ENCODE results near the gene COX6A2.

The COX6A2 gene

GRCh38 chr16:31407406-31407805, 20.8 kb downstream of the COX6A2 start:
- TF ChIP-seq EZH2phosphoT487 (IDR thresholded peaks at IDR 0.05; ENCODE audit: borderline replicate concordance) (no peak), CTCF (conservative IDR thresholded peaks at IDR 0.05; ENCODE audit: low read length) (no peak)
- H3K79me2 ChIP-seq (ENCODE audit: insufficient read depth, low read length): peaks cover 4% of the 10 kb centered on the region; the same call in 1 of the 2 replicates
- no peaks in the 10 kb centered on the region for H3K9me2 ChIP-seq (replicated peaks; ENCODE audit: low read depth, low read length)
- H3K36me3 ChIP-seq (ENCODE audit: insufficient read depth, low read length): no peaks in the 10 kb centered on the region
- H2AFZ ChIP-seq (ENCODE audit: low read length): no peak overlapping the region
- H3K4me3 ChIP-seq (ENCODE audit: low read length, poor library complexity, severe bottlenecking): no peak overlapping the region
- no peaks in the 10 kb centered on the region for H3K9me3 ChIP-seq (ENCODE audit: insufficient read depth, low read depth, low read length)
- H3F3A ChIP-seq (ENCODE audit: low read depth): peaks cover 2% of the 10 kb centered on the region; the same call in 1 of the 2 replicates
- H4K20me1 ChIP-seq (ENCODE audit: insufficient read depth, low read length, poor library complexity, severe bottlenecking): no peaks in the 10 kb centered on the region
- H3K4me2 ChIP-seq (ENCODE audit: low read depth, low read length, poor library complexity, severe bottlenecking): no peak overlapping the region
- H3K9ac ChIP-seq (ENCODE audit: low read depth, low read length, poor library complexity, severe bottlenecking): no peak overlapping the region
- H3K4me1 ChIP-seq (ENCODE audit: insufficient read depth, low read length, poor library complexity, severe bottlenecking): peaks cover 20% of the 10 kb centered on the region
- H3K27me3 ChIP-seq (ENCODE audit: insufficient read depth, low read length, poor library complexity, severe bottlenecking): no peaks in the 10 kb centered on the region

GRCh38 chr16:31404353-31405064, 23.7 kb downstream of the COX6A2 start:
- H3K79me2 ChIP-seq (ENCODE audit: insufficient read depth, low read length): peaks cover 16% of the 10 kb centered on the region; the same call in 1 of the 2 replicates
- no peaks in the 10 kb centered on the region for H3K36me3 ChIP-seq (ENCODE audit: insufficient read depth, low read length)
- H3F3A ChIP-seq (ENCODE audit: low read depth): peaks cover 10% of the 10 kb centered on the region
- no peaks in the 10 kb centered on the region for H3K27me3 ChIP-seq (ENCODE audit: insufficient read depth, low read length, poor library complexity, severe bottlenecking)
- no peak overlapping the region for H3K4me3 ChIP-seq (ENCODE audit: low read length, poor library complexity, severe bottlenecking)
- H4K20me1 ChIP-seq (ENCODE audit: insufficient read depth, low read length, poor library complexity, severe bottlenecking): no peaks in the 10 kb centered on the region
- no peaks in the 10 kb centered on the region for H3K9me2 ChIP-seq (replicated peaks; ENCODE audit: low read depth, low read length)
- peaks cover 46% of the 10 kb centered on the region for H3K4me1 ChIP-seq (ENCODE audit: insufficient read depth, low read length, poor library complexity, severe bottlenecking)
- TF ChIP-seq EZH2phosphoT487 (IDR thresholded peaks at IDR 0.05; ENCODE audit: borderline replicate concordance): no peak
- TF ChIP-seq CTCF (conservative IDR thresholded peaks at IDR 0.05; ENCODE audit: low read length): no peak
- no peak overlapping the region for H3K9ac ChIP-seq (ENCODE audit: low read depth, low read length, poor library complexity, severe bottlenecking)
- no peak overlapping the region for H2AFZ ChIP-seq (ENCODE audit: low read length)
- no peaks in the 10 kb centered on the region for H3K9me3 ChIP-seq (ENCODE audit: insufficient read depth, low read depth, low read length)
- H3K4me2 ChIP-seq (ENCODE audit: low read depth, low read length, poor library complexity, severe bottlenecking): peak overlapping the region; percentile 0

- TF ChIP-seq EZH2phosphoT487 (IDR thresholded peaks at IDR 0.05; ENCODE audit: borderline replicate concordance) (no peak), CTCF (conservative IDR thresholded peaks at IDR 0.05; ENCODE audit: low read length) (no peak)
- no peak overlapping the region for H3K9ac ChIP-seq (ENCODE audit: low read depth, low read length, poor library complexity, severe bottlenecking)
- no peaks in the 10 kb centered on the region for H3K9me3 ChIP-seq (ENCODE audit: insufficient read depth, low read depth, low read length)
- H3K79me2 ChIP-seq (ENCODE audit: insufficient read depth, low read length): peaks cover 17% of the 10 kb centered on the region; the same call in 1 of the 2 replicates
- no peak overlapping the region for H3K4me3 ChIP-seq (ENCODE audit: low read length, poor library complexity, severe bottlenecking)
- peaks cover 53% of the 10 kb centered on the region for H3K4me1 ChIP-seq (ENCODE audit: insufficient read depth, low read length, poor library complexity, severe bottlenecking)
- no peaks in the 10 kb centered on the region for H3K36me3 ChIP-seq (ENCODE audit: insufficient read depth, low read length)
- no peaks in the 10 kb centered on the region for H4K20me1 ChIP-seq (ENCODE audit: insufficient read depth, low read length, poor library complexity, severe bottlenecking)
- peaks cover 11% of the 10 kb centered on the region for H3F3A ChIP-seq (ENCODE audit: low read depth)
- H2AFZ ChIP-seq (ENCODE audit: low read length): no peak overlapping the region
- H3K27me3 ChIP-seq (ENCODE audit: insufficient read depth, low read length, poor library complexity, severe bottlenecking): no peaks in the 10 kb centered on the region
- peak overlapping the region; percentile 75 for H3K4me2 ChIP-seq (ENCODE audit: low read depth, low read length, poor library complexity, severe bottlenecking)
- H3K9me2 ChIP-seq (replicated peaks; ENCODE audit: low read depth, low read length): no peaks in the 10 kb centered on the region
These were observed 24.4 kb downstream of the COX6A2 start for GRCh38 chr16:31403590-31404352.
